SJSA1 (cell line): ENCODE results near the gene EIF2AK3. TPM values are rescaled to one million over a fixed set of nuclear protein-coding genes. Genes with fewer than 3 reads are reported as not detected.
"Not testable (repeated sequence)": the region's sequence is repeated elsewhere in the genome, so short reads cannot be mapped to it uniquely, and the experiment has no call there.

Source experiments
- DNase-seq, 2 experiments: peaks; one replicate each; pipeline ENCODE4 v3.0.0-alpha.2; 2015 to 2020; ENCODE audit warnings: low spot score in 2 of 2, low read depth in 1 of 2
- H3K27ac ChIP-seq: fragments of 250-450 bp; sonication (Bioruptor Pico); 2 replicates; pipeline ENCODE4 v1.5.1; 2020; ENCODE audit warnings: mild to moderate bottlenecking, moderate library complexity
- H3K27me3 ChIP-seq: fragments of 250-450 bp; sonication (Bioruptor Pico); replicated peaks from 2 replicates; pipeline ENCODE4 v1.5.1; 2020; ENCODE audit warnings: mild to moderate bottlenecking, moderate library complexity
- H3K36me3 ChIP-seq: fragments of 250-450 bp; sonication (Bioruptor Pico); 2 replicates; pipeline ENCODE4 v1.5.1; 2020; ENCODE audit warnings: mild to moderate bottlenecking
- H3K4me1 ChIP-seq: fragments of 250-450 bp; sonication (Bioruptor Pico); replicated peaks from 2 replicates; pipeline ENCODE4 v1.6.1; 2021; ENCODE audit warnings: mild to moderate bottlenecking
- H3K4me3 ChIP-seq: fragments of 250-450 bp; sonication (Bioruptor Pico); 2 replicates; pipeline ENCODE4 v1.5.1; 2020; ENCODE audit warnings: mild to moderate bottlenecking
- H3K9me3 ChIP-seq: fragments of 250-450 bp; sonication (Bioruptor Pico); replicated peaks from 2 replicates; pipeline ENCODE4 v1.5.1; 2020; ENCODE audit warnings: mild to moderate bottlenecking
- total RNA-seq: library from RNA; depleted of rRNA; stranded (reverse); fragments of >200 nt; shearing (Covaris generic); gene quantifications from 2 replicates; pipeline ENCODE4 v1.2.3, GENCODE V29; 2014

Gene EIF2AK3
- total RNA-seq, 1 experiment from 2014 or later = 15.0 TPM

DNA sequence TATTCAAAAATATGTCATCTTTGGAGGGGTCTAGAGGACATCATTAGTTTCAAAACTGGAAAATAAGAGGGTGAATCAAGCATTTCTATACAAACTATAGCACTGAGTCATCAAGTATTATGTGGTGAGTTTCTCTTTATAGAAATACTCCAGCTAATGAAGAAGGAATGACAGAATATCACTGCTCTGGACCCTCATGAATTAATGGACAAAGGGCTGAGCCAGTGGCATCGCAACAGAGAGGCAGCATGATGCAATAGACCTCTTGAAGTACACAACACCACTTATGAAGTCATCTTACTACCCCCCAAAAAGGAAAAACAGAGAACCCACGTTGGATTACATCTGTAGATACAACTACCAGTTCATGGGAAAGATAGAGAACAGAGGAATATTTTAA lies 27.4 kb upstream of the EIF2AK3 start:
- Histone ChIP-seq H3K4me3 (no peak overlapping the region), H3K4me1 (peaks cover 46% of the 10 kb centered on the region), H3K9me3 (no peaks in the 10 kb centered on the region), H3K27ac (peak overlapping the region; percentile 23; the same call in 1 of the 2 replicates), H3K27me3 (no peaks in the 10 kb centered on the region), H3K36me3 (no peaks in the 10 kb centered on the region)
- no peak for DNase-seq

DNA sequence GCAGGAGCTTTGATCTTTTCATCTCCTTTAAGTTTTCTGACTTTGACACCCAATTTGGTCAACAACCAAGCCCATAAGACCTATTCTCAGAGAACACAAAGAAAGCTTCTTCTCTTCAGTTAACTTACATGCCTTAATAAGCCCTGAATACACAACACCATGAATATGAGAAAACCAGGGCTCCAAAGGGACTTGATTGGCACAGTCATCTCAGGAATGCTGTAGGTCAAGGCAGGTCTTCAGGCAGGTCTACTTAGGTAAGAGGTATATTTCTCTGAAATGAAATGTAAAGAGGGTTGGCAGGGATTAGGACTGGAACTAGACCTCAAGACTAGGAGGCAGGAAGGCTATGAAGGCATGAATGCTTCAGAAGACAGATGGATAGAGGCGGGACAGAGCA lies 24.4 kb upstream of the EIF2AK3 start:
- H3K4me1 ChIP-seq = peaks cover 19% of the 10 kb centered on the region
- H3K36me3 ChIP-seq = no peaks in the 10 kb centered on the region
- H3K4me3 ChIP-seq = no peak overlapping the region
- H3K27me3 ChIP-seq = no peaks in the 10 kb centered on the region
- H3K27ac ChIP-seq = no peak overlapping the region
- DNase-seq = no peak
- no peaks in the 10 kb centered on the region for H3K9me3 ChIP-seq

- DNase-seq, H3K9me3 ChIP-seq, H3K27ac ChIP-seq, H3K36me3 ChIP-seq, H3K4me3 ChIP-seq, H3K4me1 ChIP-seq, H3K27me3 ChIP-seq: not testable (repeated sequence)
Observed at GRCh38 chr2:88645291-88645882, 18.1 kb upstream of the EIF2AK3 start.

DNA sequence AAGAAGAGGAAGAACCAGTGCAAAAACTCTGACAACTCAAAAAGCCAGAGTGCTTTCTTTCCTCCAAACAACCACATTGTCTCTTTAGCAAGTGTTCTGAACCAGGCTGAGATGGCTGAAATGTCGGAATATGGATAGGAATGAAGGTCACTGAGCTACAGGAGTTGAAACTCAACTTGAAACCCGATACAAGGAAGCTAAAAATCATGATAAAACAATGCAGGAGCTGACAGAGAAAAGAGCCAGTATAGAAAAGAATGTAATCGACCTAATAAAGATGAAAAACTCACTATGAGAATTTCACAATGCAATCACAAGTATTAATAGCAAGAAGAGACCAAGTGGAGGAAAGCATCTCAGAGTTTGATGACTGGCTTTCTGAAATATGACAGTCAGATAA lies 15.0 kb upstream of the EIF2AK3 start:
- no peak for DNase-seq
- Histone ChIP-seq H3K9me3 (no peaks in the 10 kb centered on the region), H3K27me3 (no peaks in the 10 kb centered on the region; the same call in 1 of the 2 replicates), H3K27ac (no peak overlapping the region), H3K36me3 (no peaks in the 10 kb centered on the region), H3K4me3 (no peak overlapping the region), H3K4me1 (no peaks in the 10 kb centered on the region; the same call in 1 of the 2 replicates)

DNA sequence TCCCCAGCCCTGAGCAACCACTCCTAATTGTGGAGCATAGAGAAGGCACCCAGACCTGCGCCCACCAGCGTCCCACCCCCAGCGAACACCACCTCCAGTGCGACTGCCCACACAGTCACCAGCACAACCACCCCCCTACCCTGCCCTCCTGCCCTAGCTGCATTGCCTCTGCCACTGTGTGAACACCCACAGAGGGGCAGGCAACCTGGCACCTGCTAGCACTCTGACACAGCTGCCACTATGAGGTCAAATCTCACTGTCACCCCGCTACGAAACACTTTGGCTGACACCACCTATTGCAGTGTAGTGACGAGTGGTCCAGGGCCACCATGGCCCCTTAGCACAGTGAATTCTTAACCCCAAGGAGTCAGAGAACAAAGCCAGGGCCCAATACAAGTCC lies 14.1 kb upstream of the EIF2AK3 start:
- no peaks in the 10 kb centered on the region for H3K9me3 ChIP-seq
- no peaks in the 10 kb centered on the region; the same call in 1 of the 2 replicates for H3K27me3 ChIP-seq
- no peak overlapping the region for H3K4me3 ChIP-seq
- H3K27ac ChIP-seq = no peak overlapping the region
- no peak for DNase-seq
- H3K36me3 ChIP-seq = no peaks in the 10 kb centered on the region
- no peaks in the 10 kb centered on the region; the same call in 1 of the 2 replicates for H3K4me1 ChIP-seq

DNA sequence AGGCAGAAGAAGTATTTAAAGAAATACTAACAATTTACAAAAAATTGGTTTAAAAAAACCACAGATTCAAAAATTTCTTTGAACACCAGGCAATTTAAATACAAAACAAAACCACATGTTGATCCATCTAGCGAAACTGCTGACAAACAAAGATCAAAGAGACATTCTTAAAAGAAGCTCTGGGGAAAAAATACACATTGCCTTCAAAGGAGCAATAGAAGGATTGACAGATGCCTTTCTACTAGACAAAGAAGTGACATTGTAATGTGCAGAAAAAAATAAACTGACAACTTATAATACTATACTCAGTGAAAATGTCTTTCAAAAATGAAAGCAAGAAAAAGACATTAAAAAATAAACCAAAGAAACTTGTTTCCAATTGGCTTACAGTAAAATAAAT lies 12.6 kb upstream of the EIF2AK3 start:
- DNase-seq = no peak
- H3K9me3 ChIP-seq = no peaks in the 10 kb centered on the region
- no peaks in the 10 kb centered on the region; the same call in 1 of the 2 replicates for H3K4me1 ChIP-seq
- no peaks in the 10 kb centered on the region for H3K36me3 ChIP-seq
- H3K4me3 ChIP-seq = no peak overlapping the region
- H3K27ac ChIP-seq = no peak overlapping the region
- no peaks in the 10 kb centered on the region for H3K27me3 ChIP-seq

GRCh38 chr2:88638743-88639142 lies 11.5 kb upstream of the EIF2AK3 start:
- DNase-seq = no peak
- no peak overlapping the region for H3K4me3 ChIP-seq
- no peak overlapping the region for H3K27ac ChIP-seq
- no peaks in the 10 kb centered on the region for H3K9me3 ChIP-seq
- no peaks in the 10 kb centered on the region for H3K36me3 ChIP-seq
- no peaks in the 10 kb centered on the region for H3K27me3 ChIP-seq
- no peaks in the 10 kb centered on the region; the same call in 1 of the 2 replicates for H3K4me1 ChIP-seq

DNA sequence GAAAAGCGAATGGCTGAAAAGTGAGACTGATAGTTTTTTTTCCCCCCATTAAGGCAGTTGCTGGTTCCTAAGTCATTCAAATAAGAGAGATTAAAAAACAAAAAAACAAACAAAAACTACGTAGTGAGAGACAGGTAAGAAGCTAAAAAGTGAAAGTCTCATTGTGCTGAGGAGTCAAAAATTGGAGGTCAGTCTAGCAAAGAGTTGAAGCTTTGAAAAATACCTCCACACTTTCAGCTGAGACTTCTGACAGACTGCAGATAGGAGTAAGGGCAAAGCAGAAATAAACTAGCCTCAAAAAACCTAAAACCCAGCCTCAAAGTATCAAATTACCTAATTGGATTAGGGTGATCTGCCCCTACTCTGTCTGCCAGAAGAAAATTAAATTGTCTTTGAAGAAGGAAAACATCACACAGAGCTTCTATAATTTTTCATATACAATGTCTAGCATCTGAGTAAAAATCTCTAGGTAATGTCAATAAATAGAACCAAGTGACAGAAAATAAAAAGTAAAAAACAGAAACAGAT lies 10.9 kb upstream of the EIF2AK3 start:
- H3K4me3 ChIP-seq = no peak overlapping the region
- DNase-seq = no peak

DNA sequence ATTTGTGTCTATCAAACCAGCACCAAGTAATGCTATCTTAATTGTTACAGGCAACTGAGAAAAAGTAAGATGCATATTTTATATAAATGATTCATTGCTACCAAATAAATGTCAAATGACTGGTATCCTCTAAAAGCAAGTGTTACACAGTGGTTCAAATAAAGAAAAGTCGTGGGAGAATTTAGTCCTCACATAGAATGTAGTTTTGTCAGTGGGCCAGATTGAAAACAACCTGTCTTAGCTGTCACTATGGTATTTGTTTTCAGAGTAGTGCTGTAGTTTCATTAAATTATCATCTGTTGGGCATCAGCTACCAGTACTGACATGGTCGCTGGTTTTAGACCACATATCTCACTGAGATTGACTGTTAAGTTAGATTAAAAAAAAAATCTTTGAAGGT lies 10.2 kb upstream of the EIF2AK3 start:
- H3K36me3 ChIP-seq = no peaks in the 10 kb centered on the region
- H3K27ac ChIP-seq = no peak overlapping the region
- no peaks in the 10 kb centered on the region for H3K9me3 ChIP-seq
- DNase-seq = no peak
- no peak overlapping the region for H3K4me3 ChIP-seq
- H3K27me3 ChIP-seq = no peaks in the 10 kb centered on the region
- H3K4me1 ChIP-seq = no peaks in the 10 kb centered on the region; the same call in 1 of the 2 replicates

More for the DNA sequence above, 10.9 kb upstream of the EIF2AK3 start:
- Histone ChIP-seq H3K36me3 (no peaks in the 10 kb centered on the region), H3K9me3 (no peaks in the 10 kb centered on the region), H3K4me1 (no peaks in the 10 kb centered on the region; the same call in 1 of the 2 replicates), H3K27ac (no peak overlapping the region), H3K27me3 (no peaks in the 10 kb centered on the region)

DNA sequence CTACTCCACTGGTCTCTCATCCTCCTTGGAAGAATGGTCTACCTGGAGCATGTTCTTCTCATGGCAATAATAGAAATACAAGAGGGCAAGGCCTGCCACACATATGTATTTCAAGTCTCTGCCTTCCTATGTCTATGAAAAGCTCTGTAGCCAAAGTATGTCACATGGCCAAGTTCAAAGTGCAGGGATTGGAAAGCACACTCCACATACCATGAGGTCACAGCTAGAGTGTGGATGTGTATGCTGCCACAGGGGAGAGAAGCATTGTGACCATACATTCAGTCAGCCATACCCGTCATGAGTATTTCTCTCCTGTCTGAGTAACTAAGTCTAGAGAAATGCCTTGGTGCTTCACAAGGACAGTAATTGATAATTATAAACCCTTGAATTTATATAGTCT lies 8.8 kb upstream of the EIF2AK3 start:
- Histone ChIP-seq H3K9me3 (no peaks in the 10 kb centered on the region), H3K4me1 (no peaks in the 10 kb centered on the region; the same call in 1 of the 2 replicates), H3K4me3 (no peak overlapping the region), H3K27me3 (no peaks in the 10 kb centered on the region), H3K27ac (no peak overlapping the region), H3K36me3 (no peaks in the 10 kb centered on the region)
- no peak for DNase-seq

DNA sequence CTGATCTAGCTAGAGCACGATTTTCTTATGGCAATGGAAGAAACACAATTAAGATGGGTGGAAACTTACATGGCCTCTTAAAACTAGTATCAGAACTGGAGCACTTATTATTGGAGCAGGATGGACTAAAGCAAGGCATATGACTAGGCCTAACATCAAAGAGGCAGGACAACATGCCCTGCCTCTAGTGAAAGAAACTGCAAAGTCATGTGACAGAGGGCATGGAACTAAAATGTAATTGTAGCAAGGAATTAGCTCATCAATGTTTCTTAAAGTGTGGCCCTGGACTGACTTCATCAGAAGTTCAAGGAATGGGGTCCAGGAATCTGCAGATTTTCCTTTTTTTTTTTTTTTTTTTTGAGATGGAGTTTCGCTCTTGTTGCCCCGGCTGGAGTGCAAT lies 5.3 kb upstream of the EIF2AK3 start:
- no peak for DNase-seq
- Histone ChIP-seq H3K4me3 (no peak overlapping the region), H3K4me1 (peaks cover 4% of the 10 kb centered on the region; the same call in 1 of the 2 replicates), H3K27ac (no peak overlapping the region), H3K36me3 (no peaks in the 10 kb centered on the region), H3K9me3 (no peaks in the 10 kb centered on the region), H3K27me3 (no peaks in the 10 kb centered on the region)

- Histone ChIP-seq H3K9me3 (no peaks in the 10 kb centered on the region), H3K36me3 (peaks cover 7% of the 10 kb centered on the region), H3K4me1 (peaks cover 7% of the 10 kb centered on the region), H3K27me3 (no peaks in the 10 kb centered on the region), H3K4me3 (peak overlapping the region; percentile 88), H3K27ac (peak overlapping the region; percentile 84)
- DNase-seq = no peak
Observed at GRCh38 chr2:88628571-88628939, 1.3 kb upstream of the EIF2AK3 start.

GRCh38 chr2:88627856-88628570 lies 749 bp upstream of the EIF2AK3 start:
- H3K36me3 ChIP-seq = peaks cover 7% of the 10 kb centered on the region
- no peaks in the 10 kb centered on the region for H3K27me3 ChIP-seq
- no peaks in the 10 kb centered on the region for H3K9me3 ChIP-seq
- peak overlapping the region; percentile 88 for H3K4me3 ChIP-seq
- H3K27ac ChIP-seq = peak overlapping the region; percentile 84
- peaks cover 7% of the 10 kb centered on the region for H3K4me1 ChIP-seq
- DNase-seq = peak in 1 of 2 experiments; percentile 89
